Right lobe of liver (tissue), 6 donors: ENCODE measurements around the gene PPT1. TPM values are rescaled to one million over a fixed set of nuclear protein-coding genes. Genes with fewer than 3 reads are reported as not detected.
A peak's percentile ranks its signal among the peaks of the same experiment; 100 is the strongest.

Experiments used
- ATAC-seq, 4 donors: fragments of 200-7000 bp; cut with Tn5 transposase; one replicate each; pipeline ENCODE4 v1.9.1; 2020; ENCODE audit warnings: mild to moderate bottlenecking in 4 of 4, moderate library complexity in 4 of 4
- DNase-seq, 3 donors: peaks; one replicate each; pipeline ENCODE4 v3.0.0-alpha.2; 2020
- H3K27ac ChIP-seq, 3 donors: fragments of 200-600 bp; one replicate each; pipeline ENCODE4 v1.8.0; 2022
- H3K27me3 ChIP-seq, 2 donors: fragments of 200-600 bp; one replicate each; pipeline ENCODE4 v1.8.0; 2022
- H3K36me3 ChIP-seq, 4 donors: fragments of 200-600 bp; sonication (generic) in 1 of 4; one replicate each; pipeline versions ENCODE4 v1.5.1 to v1.8.0; 2017 to 2022; ENCODE audit warnings: control low read depth in 1 of 4
- H3K4me1 ChIP-seq, 4 donors: fragments of 200-600 bp; sonication (generic) in 1 of 4; one replicate each; pipeline versions ENCODE4 v1.5.1 to v1.8.0; 2017 to 2022; ENCODE audit warnings: control low read depth in 1 of 4
- H3K4me3 ChIP-seq, 3 donors: fragments of 200-600 bp; one replicate each; pipeline ENCODE4 v1.8.0; 2022
- H3K9me3 ChIP-seq, 4 donors: fragments of 200-600 bp; sonication (generic) in 1 of 4; one replicate each; pipeline versions ENCODE4 v1.5.1 to v1.8.0; 2017 to 2022; ENCODE audit warnings: control low read depth in 1 of 4
- POLR2A ChIP-seq: fragments of 450-650 bp; IDR thresholded peaks from one replicate; pipeline ENCODE4 v1.6.1; 2017; ENCODE audit warnings: antibody characterized with exemption, mild to moderate bottlenecking
- WGBS: methylation state at CpG from one replicate; pipeline ENCODE4 v1.1.6; 2018; ENCODE audit warnings: low coverage, low lambda C conversion rate; ENCODE audit not compliant: insufficient coverage; ENCODE audit errors: missing lambda C conversion rate; 5-methylcytosine and 5-hydroxymethylcytosine counted together
- intact Hi-C, 2 donors: fragments of 100-400 bp; cut with DNase I; formaldehyde crosslinking; loops; one replicate each; pipeline versions ENCODE4 v1.11.2 to v1.14.1; 2022
- total RNA-seq, 6 experiments: library from RNA; depleted of rRNA in 2 of 6; stranded (reverse); fragments of >200 nt in 2 of 6; fragmentation: NEBNext Ultra II Directional in 3 of 6; extraction: Animal tissue kit (Norgen Biotek cat#: 25700) in 3 of 6; gene quantifications; one replicate each; pipeline versions ENCODE4 v1.1.0 to v1.2.4, GENCODE V29; 2016 to 2023
- TF ChIP-seq, protein P1 (sequence below), 4 donors: fragments of 200-600 bp in 3 of 4; fragments of 450-650 bp in 1 of 4; IDR thresholded peaks; one replicate each; pipeline versions ENCODE4 v1.5.1 to v1.8.0; 2016 to 2022; ENCODE audit warnings: antibody characterized with exemption in 4 of 4, mild to moderate bottlenecking in 2 of 4
- donor health status: DM: no; HTN: yes; CAD: no.
- donor health status: DM: no; HTN: no; CAD: no.
- donor health status: DM: no; HTN: no; CAD: no.
- donor health status: DM: no; HTN: yes; CAD: no.
- donor health status: DM: no; HTN: yes; CAD: no.

PPT1 gene
- total RNA-seq, 6 experiments from 2014 or later, result 16.5 to 47.8 (median 33.1) TPM

DNA sequence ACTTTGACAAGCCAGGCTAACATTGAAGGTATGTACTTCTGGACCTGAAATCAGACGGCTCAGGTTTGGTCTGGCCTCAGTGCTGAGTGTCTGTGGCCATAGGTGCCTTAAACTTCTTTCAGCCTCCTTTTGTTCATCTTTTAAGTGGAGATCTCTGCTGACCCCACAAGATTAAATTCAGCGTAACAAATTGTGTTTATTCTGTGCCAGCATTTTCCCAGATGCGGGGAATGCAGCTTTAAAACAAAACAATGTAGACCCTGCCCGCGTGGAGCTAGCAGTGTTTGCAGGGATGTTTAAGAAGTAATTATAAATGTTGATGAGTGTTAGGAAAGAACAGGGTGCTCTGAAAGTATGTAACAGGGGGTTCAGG lies 55.6 kb downstream of the PPT1 start:
- Histone ChIP-seq H3K27ac (peak overlapping the region; percentile 63 to 89 (median 83)), H3K4me3 (peak overlapping the region; percentile 90 to 100 (median 96)), H3K27me3 (no peaks in the 10 kb centered on the region), H3K9me3 (no peaks in the 10 kb centered on the region), H3K4me1 (peaks cover 0 to 24% (median 5%) of the 10 kb centered on the region in 4 donors), H3K36me3 (no peaks in the 10 kb centered on the region)
- ATAC-seq (no peak), DNase-seq (no peak)
- no peak for TF ChIP-seq POLR2A
- intact Hi-C loops, result no loop called here
- WGBS, result 17% methylated on average over 5 of the region's 5 CpGs

DNA sequence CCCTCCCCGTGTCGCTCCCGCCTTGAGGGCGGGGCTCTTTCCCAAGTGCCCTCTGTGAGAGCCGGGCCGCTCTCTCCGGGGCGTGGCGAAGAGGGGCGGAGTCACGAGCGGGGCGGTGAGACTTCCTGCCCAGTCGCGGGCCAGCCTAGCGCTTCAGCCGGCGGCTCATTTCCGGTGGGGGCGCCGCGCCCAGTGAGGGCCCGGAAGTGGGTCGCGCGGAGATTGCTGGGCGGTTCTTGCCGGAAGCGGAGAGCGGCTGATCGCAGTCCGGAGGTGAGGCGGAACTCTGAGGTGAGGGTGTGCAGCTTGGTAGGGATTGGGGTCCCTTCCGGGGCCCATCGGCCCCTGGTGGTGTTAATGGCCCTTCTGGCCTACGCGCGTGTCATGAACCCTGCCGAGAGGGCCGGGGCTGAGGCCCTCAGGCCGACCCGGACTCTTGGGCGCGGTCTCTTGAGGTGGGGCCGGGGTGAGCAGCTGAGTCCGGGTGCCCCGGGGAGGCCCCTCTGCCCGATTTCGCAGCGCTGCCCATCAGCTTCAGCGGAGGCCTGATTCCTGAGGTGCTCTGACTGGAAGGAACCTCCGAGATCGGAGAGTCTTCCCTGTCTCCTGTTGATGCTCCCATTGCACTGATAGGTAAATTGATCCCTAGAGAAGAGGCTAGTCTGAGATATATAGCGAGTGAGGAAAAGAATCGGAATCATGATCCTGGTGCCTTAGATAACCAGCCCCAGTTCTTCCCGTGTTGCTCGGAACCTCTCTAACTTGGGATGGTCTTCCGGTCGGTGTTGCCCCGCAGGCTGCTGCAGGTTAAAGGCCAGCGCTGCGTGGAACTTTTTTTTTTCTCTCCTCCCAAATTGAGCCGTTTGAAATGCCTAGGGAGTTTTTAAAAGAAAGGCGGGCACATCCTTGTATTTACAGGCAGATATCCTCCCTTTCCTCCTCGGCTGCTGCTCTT lies 56.3 kb downstream of the PPT1 start, which contains the start of gene CAP1:
TSS of gene CAP1 (plus strand) at position 219 of the 955 bp plus-strand sequence. CDS start 18,618 bp downstream, outside the sequence.
- ATAC-seq, result peak; percentile 91 to 97 (median 96)
- intact Hi-C loops, result no loop called here
- peaks cover 0 to 22% (median 5%) of the 10 kb centered on the region in 4 donors for H3K4me1 ChIP-seq

DNA sequence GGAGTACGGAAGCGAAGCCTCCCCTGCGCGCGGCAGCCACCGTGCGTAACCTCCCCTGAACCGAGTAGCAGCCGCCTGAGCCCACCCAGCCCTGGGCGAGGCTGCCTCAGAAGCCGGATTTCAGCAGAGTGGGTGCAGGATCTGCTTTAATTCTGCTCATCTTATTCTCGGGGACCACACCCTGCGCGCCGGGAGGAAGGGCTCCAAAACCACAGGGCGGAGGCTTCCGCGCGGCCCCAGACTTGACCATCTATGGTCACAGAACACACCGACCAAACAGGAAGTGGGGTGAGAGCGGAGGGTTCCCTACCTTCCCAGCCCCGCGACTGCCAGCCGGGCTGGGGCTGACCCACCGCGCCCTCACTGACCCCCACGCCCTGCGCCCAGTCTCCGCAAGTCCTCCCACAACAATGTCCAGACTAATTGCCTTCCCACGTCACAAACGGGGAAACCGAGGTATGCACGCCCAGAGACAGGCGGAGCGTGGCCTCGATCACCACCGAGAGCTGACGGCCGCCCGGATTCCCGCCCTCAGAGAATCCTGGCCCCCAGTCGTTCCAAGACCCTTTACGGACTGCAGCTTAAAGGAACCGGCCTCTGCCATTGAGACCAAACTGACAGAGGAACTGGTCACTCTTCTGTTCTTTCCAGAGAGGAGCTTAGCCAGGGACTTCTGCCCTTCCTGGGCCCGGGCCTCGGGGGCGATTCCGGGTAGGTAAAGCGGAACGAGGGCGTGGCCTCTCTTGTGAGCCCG lies 57.1 kb downstream of the PPT1 start:
- Histone ChIP-seq H3K27ac (peak overlapping the region; percentile 89 to 97 (median 97)), H3K4me3 (peak overlapping the region; percentile 90 to 100 (median 96)), H3K4me1 (peaks cover 0 to 22% (median 5%) of the 10 kb centered on the region in 4 donors), H3K27me3 (no peaks in the 10 kb centered on the region), H3K9me3 (no peaks in the 10 kb centered on the region), H3K36me3 (no peaks in the 10 kb centered on the region)
- ATAC-seq (peak; percentile 54 to 71 (median 64)), DNase-seq (peak; percentile 84 to 90 (median 85))
- TF ChIP-seq, protein P1, sequence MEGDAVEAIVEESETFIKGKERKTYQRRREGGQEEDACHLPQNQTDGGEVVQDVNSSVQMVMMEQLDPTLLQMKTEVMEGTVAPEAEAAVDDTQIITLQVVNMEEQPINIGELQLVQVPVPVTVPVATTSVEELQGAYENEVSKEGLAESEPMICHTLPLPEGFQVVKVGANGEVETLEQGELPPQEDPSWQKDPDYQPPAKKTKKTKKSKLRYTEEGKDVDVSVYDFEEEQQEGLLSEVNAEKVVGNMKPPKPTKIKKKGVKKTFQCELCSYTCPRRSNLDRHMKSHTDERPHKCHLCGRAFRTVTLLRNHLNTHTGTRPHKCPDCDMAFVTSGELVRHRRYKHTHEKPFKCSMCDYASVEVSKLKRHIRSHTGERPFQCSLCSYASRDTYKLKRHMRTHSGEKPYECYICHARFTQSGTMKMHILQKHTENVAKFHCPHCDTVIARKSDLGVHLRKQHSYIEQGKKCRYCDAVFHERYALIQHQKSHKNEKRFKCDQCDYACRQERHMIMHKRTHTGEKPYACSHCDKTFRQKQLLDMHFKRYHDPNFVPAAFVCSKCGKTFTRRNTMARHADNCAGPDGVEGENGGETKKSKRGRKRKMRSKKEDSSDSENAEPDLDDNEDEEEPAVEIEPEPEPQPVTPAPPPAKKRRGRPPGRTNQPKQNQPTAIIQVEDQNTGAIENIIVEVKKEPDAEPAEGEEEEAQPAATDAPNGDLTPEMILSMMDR (IDR thresholded peaks at IDR 0.05), result no peak
- peak; percentile 97 for TF ChIP-seq POLR2A
- 2% methylated on average over 13 of the region's 52 CpGs for WGBS
- intact Hi-C loops, result loop anchor here in 1 of 2 donors (10.0 kb wide), 1 partner anchor 225 kb away; no protein-coding TSS in a partner anchor

More for the DNA sequence above, 56.3 kb downstream of the PPT1 start, which contains the start of gene CAP1:
- TF ChIP-seq, protein P1 (IDR thresholded peaks at IDR 0.05), result no peak
- no peak for TF ChIP-seq POLR2A
- Histone ChIP-seq H3K36me3 (no peaks in the 10 kb centered on the region), H3K9me3 (no peaks in the 10 kb centered on the region), H3K27me3 (no peaks in the 10 kb centered on the region), H3K4me3 (peak within 1 kb of the TSS; percentile 90 to 100 (median 96)), H3K27ac (peak within 1 kb of the TSS; percentile 89 to 97 (median 97))
- WGBS, result under 1% methylated on average over 23 of the region's 65 CpGs
- DNase-seq, result peak; percentile 100

DNA sequence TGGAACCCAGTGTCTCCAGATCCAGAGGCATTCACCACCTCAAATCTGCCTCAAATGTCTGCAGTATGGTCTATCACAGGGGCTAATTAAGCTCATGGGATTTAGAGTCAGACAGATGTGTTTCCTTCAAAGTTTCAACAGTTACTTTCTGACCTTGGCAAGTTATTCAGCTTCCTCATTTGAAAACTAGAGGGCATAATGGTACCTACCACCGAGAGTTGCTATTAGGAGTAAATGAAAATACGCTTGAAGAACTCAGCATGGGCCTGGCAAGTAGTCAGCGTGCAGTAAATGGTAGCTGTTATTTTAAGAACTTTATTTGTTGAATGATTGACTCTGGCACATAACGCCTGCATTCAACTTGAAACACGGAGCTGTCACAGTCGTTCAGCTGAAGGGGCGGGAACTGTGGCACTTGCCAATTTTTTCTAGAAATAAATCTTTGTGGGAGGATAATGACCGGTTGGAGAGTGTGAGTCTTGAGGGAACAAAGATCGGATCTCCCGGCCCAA lies 57.8 kb downstream of the PPT1 start:
- TF ChIP-seq, protein P1 (IDR thresholded peaks at IDR 0.05), result peak in 2 of 4 donors; percentile 16 to 17
- TF ChIP-seq POLR2A, result no peak
- Histone ChIP-seq H3K9me3 (no peaks in the 10 kb centered on the region), H3K36me3 (no peaks in the 10 kb centered on the region), H3K4me3 (peak overlapping the region; percentile 90 to 100 (median 96)), H3K27ac (peak overlapping the region; percentile 89 to 97 (median 97)), H3K27me3 (no peaks in the 10 kb centered on the region), H3K4me1 (peaks cover 0 to 22% (median 5%) of the 10 kb centered on the region in 4 donors)
- WGBS, result under 1% methylated on average over 10 of the region's 10 CpGs
- ATAC-seq, result peak in 2 of 4 donors; percentile 1 to 2
- intact Hi-C loops, result loop anchor here in 1 of 2 donors (10.0 kb wide), 1 partner anchor 224 kb away; no protein-coding TSS in a partner anchor
- DNase-seq, result no peak
